RWPE1 (cell line): ENCODE results near the gene CLSTN2.

ENCODE experiments used
- CTCF ChIA-PET: fragments of 350-600 bp; sonication (Branson Sonifier 250); formaldehyde crosslinking; extraction: SDS; loops from one replicate; lab custom pipeline; 2021; lab: Yijun Ruan, JAX
- POLR2A ChIA-PET: fragments of 400-600 bp; formaldehyde crosslinking; extraction: SDS; loops from one replicate; lab custom pipeline; 2020; ENCODE audit warnings: antibody characterized with exemption; ENCODE audit not compliant: low non-redundant PET; lab: Yijun Ruan, JAX
- DNase-seq: peaks from one replicate; pipeline ENCODE4 v3.0.0; 2012; ENCODE audit warnings: low spot score
- H3K27ac ChIP-seq: fragments of 450-650 bp; 2 replicates; pipeline ENCODE4 v1.5.1; 2017
- TF ChIP-seq, protein P1 (sequence below): fragments of 450-650 bp; conservative IDR thresholded peaks from 2 replicates; pipeline ENCODE4 v1.5.1; 2017; ENCODE audit warnings: low read depth, mild to moderate bottlenecking

The CLSTN2 gene

DNA sequence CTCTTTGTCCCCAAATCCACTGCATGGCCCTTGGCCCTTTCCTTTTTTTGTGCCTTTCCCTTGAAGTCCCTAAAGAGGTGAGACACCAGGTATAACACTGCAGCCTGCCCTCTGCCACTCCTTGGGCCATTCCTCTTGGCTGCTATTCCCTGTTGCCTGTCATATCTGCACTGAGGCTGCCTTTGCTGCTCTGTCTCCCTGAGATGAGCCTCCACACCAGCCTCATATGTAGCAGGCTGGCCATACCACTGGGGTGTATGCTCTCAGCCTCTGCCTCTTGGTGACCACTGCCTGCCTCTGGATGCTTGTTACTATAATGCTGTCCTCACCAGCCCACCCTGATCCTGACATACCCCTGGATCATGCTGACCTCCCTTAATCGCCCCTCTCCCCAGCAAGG, 252.0 kb downstream of the CLSTN2 start:
- CTCF ChIA-PET = no interaction called here
- H3K27ac ChIP-seq = no peak overlapping the region
- TF ChIP-seq, protein P1, sequence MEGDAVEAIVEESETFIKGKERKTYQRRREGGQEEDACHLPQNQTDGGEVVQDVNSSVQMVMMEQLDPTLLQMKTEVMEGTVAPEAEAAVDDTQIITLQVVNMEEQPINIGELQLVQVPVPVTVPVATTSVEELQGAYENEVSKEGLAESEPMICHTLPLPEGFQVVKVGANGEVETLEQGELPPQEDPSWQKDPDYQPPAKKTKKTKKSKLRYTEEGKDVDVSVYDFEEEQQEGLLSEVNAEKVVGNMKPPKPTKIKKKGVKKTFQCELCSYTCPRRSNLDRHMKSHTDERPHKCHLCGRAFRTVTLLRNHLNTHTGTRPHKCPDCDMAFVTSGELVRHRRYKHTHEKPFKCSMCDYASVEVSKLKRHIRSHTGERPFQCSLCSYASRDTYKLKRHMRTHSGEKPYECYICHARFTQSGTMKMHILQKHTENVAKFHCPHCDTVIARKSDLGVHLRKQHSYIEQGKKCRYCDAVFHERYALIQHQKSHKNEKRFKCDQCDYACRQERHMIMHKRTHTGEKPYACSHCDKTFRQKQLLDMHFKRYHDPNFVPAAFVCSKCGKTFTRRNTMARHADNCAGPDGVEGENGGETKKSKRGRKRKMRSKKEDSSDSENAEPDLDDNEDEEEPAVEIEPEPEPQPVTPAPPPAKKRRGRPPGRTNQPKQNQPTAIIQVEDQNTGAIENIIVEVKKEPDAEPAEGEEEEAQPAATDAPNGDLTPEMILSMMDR = no peak
- no peak for DNase-seq
- POLR2A ChIA-PET = no interaction called here

GRCh38 chr3:140187656-140188221, 252.8 kb downstream of the CLSTN2 start:
- CTCF ChIA-PET = no interaction called here
- no peak for DNase-seq
- POLR2A ChIA-PET = no interaction called here
- no peak overlapping the region for H3K27ac ChIP-seq
- TF ChIP-seq, protein P1 = no peak

- DNase-seq = no peak
- CTCF ChIA-PET = no interaction called here
These were observed 253.3 kb downstream of the CLSTN2 start for GRCh38 chr3:140188285-140188684.

GRCh38 chr3:140189267-140189666, 254.3 kb downstream of the CLSTN2 start:
- TF ChIP-seq, protein P1 = no peak
- H3K27ac ChIP-seq = no peak overlapping the region
- POLR2A ChIA-PET = no interaction called here
- CTCF ChIA-PET = no interaction called here
- DNase-seq = no peak

More at GRCh38 chr3:140188285-140188684, 253.3 kb downstream of the CLSTN2 start:
- POLR2A ChIA-PET = no interaction called here
- H3K27ac ChIP-seq = no peak overlapping the region
- TF ChIP-seq, protein P1 = no peak

GRCh38 chr3:140189976-140190375, 255.0 kb downstream of the CLSTN2 start:
- ChIA-PET CTCF (no interaction called here), POLR2A (no interaction called here)
- DNase-seq = no peak
- TF ChIP-seq, protein P1 = no peak
- no peak overlapping the region for H3K27ac ChIP-seq

- H3K27ac ChIP-seq = no peak overlapping the region
- DNase-seq = no peak
- ChIA-PET CTCF (interaction anchor here (0.8 kb wide), 1 partner anchor 207 kb away, joined by 3 read pairs; no protein-coding TSS in a partner anchor), POLR2A (no interaction called here)
- TF ChIP-seq, protein P1 = no peak
These were observed 262.0 kb downstream of the CLSTN2 start for GRCh38 chr3:140196970-140197369.
